Dermis blood vessel endothelial cell (primary cell): Measurements from ENCODE around the gene TNFRSF8. TPM values are rescaled to one million over a fixed set of nuclear protein-coding genes. Genes with fewer than 3 reads are reported as not detected.
"Not testable (repeated sequence)": the region's sequence is repeated elsewhere in the genome, so short reads cannot be mapped to it uniquely, and the experiment has no call there.

Source experiments
- DNase-seq: peaks from one replicate; pipeline ENCODE4 v3.0.0; 2010
- total RNA-seq: library from RNA; depleted of rRNA; stranded (reverse); fragments of >200 nt; gene quantifications from 2 replicates; pipeline ENCODE4 v1.2.3, GENCODE V29; 2014

Gene TNFRSF8
- total RNA-seq, 1 donor from 2014 or later: 0.34 TPM

DNA sequence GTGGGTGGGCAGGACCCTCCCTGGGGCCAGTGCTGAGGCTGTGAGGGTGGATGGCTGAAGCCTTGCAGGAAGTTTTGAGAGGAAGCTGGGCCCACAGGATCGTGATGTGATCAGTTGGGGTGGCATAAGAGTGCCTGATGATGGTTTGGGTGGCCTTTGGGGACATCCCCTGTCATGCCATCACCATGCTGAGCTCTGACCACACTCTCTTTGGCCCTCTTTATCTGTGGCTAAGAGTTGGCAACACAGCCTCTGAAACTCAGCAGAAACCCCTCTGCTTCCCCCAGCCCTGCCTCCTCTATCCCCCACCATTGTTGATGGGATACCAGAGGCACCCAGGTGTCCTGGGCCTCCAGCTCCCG lies 24.0 kb upstream of the TNFRSF8 start:
- no peak for DNase-seq

DNA sequence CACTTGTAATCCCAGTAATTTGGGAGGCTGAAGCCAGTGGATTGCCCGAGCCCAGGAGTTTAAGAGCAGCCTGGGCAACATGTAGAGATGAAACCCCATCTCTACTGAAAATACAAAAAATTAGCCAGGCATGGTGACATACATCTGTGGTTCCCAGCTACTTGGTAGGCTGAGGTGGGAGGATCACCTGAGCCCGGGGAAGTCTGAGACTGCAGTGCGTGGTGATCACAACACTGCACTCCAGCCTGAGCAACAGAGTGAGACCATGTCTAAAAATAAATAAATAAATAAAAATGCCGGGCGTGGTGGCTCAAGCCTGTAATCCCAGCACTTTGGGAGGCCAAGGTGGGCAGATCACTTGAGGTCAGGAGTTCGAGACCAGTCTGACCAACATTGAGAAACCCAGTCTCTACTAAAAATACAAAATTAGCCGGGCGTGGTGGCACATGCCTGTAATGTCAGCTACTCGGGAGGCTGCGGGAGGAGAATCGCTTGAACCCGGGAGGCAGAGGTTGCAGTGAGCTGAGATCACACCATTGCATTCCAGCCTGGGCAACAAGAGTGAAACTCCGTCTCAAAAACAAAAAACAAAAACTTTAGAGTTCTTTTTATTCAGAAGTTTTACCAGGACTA lies 23.2 kb upstream of the TNFRSF8 start:
- not testable (repeated sequence) for DNase-seq

DNA sequence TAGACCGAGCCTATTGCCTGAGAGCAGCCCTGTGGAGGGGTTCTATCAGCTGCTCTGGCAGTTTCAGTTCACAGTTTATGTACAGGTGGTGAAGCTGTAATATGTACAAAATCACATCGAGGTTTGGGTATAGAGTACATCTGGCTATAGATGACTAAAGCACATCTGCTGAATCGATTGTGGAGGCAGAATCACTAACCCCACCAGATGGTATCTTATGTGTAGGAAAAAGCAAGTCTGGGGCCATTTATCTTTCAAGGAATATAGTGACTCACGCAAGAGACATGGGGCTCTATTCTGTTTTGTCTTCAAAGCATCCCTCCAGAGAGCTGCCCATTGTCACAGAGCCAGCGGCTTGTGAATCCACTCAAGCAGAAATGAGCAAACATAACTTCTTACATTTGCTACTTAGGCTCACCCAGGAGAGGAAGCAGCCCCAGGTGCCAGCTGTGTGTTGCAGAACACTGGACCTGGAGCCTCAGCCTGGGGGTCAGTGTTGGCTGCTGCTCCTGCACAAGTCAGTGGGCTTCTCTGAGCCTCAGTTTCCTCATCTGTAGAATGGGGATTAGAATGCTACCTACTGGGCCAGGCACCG lies 22.5 kb upstream of the TNFRSF8 start:
- DNase-seq: peak; percentile 26

GRCh38 chr1:12044187-12044877 lies 18.8 kb upstream of the TNFRSF8 start:
- DNase-seq: peak; percentile 16

GRCh38 chr1:12046749-12047119 lies 16.4 kb upstream of the TNFRSF8 start:
- DNase-seq: no peak

- DNase-seq: no peak
Observed at GRCh38 chr1:12047120-12047876, 15.8 kb upstream of the TNFRSF8 start.

GRCh38 chr1:12048372-12048771 lies 14.7 kb upstream of the TNFRSF8 start:
- no peak for DNase-seq

GRCh38 chr1:12049616-12050015 lies 13.5 kb upstream of the TNFRSF8 start:
- DNase-seq: no peak

DNA sequence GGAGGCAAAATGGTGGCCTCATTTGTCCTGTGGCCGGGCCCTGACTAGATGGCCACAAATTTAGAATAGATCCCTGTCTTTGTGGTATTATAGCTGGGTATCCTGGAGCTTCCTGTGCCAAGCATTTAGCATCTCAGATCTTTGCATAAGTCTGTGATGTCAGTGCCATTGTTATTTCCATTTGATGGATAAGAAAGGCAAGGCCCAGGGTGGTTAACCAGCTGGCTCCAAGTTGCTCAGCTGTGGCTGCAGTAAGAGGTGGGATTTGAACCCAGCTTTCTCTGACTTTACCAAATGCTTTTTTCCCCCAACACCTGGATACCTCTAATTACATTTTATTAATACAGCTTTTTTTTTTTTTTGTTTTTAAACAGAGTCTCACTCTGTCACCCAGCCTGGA lies 11.7 kb upstream of the TNFRSF8 start:
- DNase-seq: no peak

DNA sequence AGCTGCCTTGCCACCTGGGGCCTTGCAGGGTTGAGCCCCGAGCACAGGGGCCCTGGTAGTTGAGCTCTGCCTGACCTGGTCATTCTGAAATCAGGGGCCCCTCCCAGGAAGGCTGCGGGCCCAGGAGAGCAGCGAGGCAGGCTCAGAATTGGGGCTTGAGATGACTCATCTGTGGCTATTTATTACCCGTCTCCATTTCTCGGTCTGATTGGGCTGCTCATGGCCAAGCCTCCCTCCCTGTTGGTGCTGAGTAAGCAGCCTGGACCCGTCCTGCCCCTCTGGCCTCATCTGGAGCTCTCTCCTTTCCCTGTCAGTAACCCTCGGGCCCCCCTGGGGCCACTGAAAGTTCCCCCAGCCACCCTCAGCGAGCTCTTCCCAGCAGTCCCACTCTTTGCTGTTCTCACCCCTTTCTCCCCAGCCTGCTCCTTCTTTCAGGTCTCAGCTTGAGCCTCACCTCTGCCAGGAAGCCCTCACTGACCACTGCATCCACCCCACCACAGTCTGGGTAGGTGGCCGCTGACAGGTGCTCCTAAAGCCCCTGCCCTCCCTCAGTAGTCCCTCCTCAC lies 11.0 kb upstream of the TNFRSF8 start:
- peak; percentile 48 for DNase-seq

GRCh38 chr1:12052997-12053686 lies 10.0 kb upstream of the TNFRSF8 start:
- no peak for DNase-seq

DNA sequence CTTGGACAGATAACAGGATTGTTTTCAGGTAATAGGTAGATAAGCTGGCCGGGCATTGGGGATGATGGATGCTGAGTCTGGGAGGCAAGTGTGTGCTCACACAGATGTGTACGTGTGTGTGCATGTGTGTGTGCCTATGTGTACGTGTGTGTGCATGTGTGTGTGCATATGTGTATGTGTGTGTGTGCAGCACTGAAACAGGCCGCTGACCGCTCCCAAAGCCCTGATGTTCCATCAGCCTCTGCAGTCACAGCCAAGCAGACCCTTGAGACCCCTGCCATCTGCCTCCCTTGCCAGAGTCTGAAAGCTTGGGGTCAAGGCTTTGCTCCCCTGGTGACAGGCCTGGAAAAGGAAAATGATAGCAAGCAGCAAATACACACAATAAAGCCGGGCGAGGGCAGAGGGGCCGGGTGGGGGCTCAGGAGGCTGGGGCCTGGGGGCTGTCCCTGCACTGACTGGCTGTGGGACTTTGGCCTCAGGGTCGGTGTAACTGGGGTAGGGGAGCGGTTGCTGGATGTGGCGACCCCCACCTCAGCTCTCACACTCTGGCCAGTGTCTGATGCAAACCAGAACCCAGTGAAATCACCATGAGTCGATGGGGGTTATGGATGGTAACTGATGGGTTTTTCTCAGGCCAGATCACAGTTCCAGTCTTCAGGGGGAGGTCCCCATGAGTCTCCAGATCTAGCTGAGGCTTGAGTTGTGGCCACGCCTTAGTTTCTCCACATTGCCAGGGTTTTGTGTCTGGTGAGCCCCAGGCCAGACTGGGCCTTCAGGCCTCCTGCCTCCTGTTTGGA lies 9.2 kb upstream of the TNFRSF8 start:
- no peak for DNase-seq

DNA sequence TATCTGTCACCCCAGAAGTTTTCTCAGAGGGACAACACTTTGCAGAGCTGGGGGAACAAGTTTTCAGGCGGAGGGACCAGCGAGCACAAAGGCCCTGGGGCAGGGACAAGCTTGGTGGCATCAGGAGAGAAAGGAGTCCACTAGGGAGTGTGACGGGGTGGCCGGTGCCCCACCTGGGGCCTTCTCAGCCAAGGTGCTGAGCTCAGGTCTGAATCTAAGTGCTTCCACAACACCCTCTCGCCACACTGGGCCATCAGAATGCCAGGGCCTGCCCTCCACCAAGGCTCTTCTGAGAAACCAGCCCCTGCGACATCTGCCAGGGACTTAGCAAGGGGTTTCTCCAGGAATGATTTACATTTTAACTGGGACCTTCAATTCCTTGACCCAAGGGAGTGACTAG lies 7.8 kb upstream of the TNFRSF8 start:
- no peak for DNase-seq

DNA sequence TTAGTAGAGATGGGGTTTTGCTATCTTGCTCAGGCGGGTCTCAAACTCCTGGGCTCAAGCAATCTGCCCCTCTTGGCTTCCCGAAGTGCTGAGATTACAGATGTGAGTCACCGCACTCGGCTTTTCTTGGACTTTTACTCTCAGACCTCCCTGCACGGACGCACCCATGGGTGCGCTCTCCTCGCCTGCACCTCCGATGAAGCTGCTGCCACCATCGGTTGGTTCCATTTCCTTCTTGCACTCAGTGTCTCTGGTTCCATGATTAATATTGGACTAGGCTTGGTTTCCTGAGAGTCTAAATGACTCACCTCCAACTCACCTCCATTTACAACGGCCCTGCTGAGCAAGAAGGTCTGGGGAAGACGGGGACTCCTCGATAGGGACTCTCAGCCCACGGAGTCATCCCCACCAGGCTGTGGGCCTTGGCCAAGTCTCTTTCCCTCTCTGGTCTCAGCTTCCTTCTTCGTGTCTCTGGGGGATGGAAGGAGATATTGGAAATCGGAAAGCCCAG lies 6.7 kb upstream of the TNFRSF8 start:
- no peak for DNase-seq

DNA sequence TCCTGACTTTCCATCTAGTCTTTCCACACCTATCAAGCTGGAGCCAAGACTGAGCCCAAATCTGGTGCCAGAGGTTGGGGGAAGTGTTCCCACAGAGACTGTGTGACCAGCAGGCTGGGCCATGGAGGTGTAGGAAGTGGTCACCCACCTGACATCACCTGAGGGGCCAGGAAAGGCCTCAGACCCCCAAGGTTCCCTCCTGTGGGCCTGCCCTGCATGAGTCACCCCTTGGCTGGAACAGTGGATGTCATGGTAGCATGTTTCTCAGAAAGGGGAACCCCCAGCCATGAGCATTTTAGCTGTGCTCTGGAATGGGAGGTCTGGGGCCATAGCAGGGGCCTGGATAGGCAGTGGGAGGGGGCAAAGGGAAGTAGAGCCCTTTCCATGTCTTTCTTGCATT lies 5.7 kb upstream of the TNFRSF8 start:
- DNase-seq: no peak

GRCh38 chr1:12057940-12058687 lies 5.0 kb upstream of the TNFRSF8 start:
- DNase-seq: no peak

DNA sequence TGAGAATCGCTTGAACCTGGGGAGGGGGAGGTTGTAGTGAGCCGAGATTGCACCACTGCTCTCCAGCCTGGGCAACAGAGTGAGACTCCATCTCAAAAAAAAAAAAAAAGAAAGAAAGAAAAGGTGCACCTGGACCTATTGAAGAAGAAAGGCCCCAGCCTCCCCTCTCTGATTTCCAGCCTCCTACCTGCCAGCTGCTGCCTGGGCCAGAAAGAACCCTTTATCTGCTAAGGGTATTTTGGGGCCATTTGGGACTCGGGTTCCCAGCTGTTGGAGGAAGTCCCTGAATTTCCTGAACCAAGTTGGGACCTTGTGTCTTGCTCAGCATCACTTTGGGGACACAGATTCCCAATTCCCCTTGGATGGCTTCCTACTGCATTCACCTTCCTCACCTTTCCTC lies 3.9 kb upstream of the TNFRSF8 start:
- DNase-seq: no peak

DNA sequence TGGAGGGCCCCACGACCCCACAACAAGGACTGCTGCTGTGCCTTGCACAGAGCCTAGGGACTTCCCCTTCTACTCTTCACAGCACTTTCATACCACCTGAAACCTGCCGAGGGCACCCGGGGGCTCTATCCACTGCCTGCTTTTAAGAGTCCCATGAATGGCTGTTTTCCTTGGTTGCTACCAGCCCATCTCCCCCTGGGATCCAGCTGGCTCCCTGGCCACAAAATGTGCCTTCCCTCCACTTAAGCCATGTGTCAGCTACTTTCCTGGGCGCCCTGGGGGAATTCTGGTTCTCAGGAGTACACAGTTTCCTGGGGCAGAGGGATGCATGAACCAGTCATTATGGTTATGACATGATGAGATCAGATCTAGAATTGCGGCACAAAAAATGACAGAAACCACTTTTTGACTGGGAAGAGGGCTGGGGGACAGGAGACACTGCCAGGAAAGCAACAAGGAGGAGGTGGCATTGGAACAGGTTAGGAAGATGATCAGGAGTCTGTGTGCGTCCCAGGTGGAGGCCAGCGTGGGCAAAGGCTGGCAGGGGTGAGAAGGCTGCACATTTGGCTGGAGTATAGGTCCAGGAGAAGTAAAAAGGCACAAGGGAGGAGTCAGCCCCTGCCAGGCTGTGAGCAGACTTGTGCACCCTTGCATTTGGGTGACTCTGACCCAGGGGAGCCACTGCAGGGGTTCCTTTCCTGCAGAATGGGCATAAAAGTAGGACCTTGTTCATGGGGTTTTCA lies 3.2 kb upstream of the TNFRSF8 start:
- DNase-seq: no peak

GRCh38 chr1:12060500-12060899 lies 2.6 kb upstream of the TNFRSF8 start:
- no peak for DNase-seq
